SIG-M5 (cell line): ENCODE results near the gene CHN1.

Experiments used
- DNase-seq: peaks from one replicate; lab custom pipeline; 2025; lab: John Stamatoyannopoulos, UW

Gene CHN1

GRCh38 chr2:175010848-175011254 lies 5.7 kb upstream of the CHN1 start:
- DNase-seq, result no peak

GRCh38 chr2:175009917-175010621 lies 4.9 kb upstream of the CHN1 start:
- no peak for DNase-seq

GRCh38 chr2:175008801-175009495 lies 3.8 kb upstream of the CHN1 start:
- no peak for DNase-seq

GRCh38 chr2:175008009-175008408 lies 2.8 kb upstream of the CHN1 start:
- no peak for DNase-seq

GRCh38 chr2:175007510-175007909 lies 2.3 kb upstream of the CHN1 start:
- no peak for DNase-seq

- no peak for DNase-seq
These were observed 1.1 kb upstream of the CHN1 start for GRCh38 chr2:175006281-175006680.

GRCh38 chr2:175005733-175006264 lies 618 bp upstream of the CHN1 start:
- no peak for DNase-seq

GRCh38 chr2:175004730-175004979 lies 526 bp downstream of the CHN1 start:
- no peak for DNase-seq

GRCh38 chr2:175003875-175004729 lies 1.1 kb downstream of the CHN1 start:
- no peak for DNase-seq

GRCh38 chr2:175002547-175003274 lies 2.5 kb downstream of the CHN1 start:
- DNase-seq, result no peak

GRCh38 chr2:175001566-175001965 lies 3.6 kb downstream of the CHN1 start:
- DNase-seq, result no peak

GRCh38 chr2:174997110-174997509 lies 8.1 kb downstream of the CHN1 start:
- DNase-seq, result no peak

- DNase-seq, result no peak
These were observed 8.6 kb downstream of the CHN1 start for GRCh38 chr2:174996622-174997021.

GRCh38 chr2:174994381-174994780 lies 10.8 kb downstream of the CHN1 start:
- DNase-seq, result no peak

- DNase-seq, result no peak
These were observed 12.3 kb downstream of the CHN1 start for GRCh38 chr2:174992886-174993285.

GRCh38 chr2:174985614-174986013 lies 19.6 kb downstream of the CHN1 start:
- no peak for DNase-seq

- no peak for DNase-seq
These were observed 20.6 kb downstream of the CHN1 start for GRCh38 chr2:174984561-174984960.

GRCh38 chr2:174981331-174981730 lies 23.9 kb downstream of the CHN1 start:
- DNase-seq, result no peak

GRCh38 chr2:174979996-174980395 lies 25.2 kb downstream of the CHN1 start:
- DNase-seq, result no peak

- DNase-seq, result no peak
These were observed 27.8 kb downstream of the CHN1 start for GRCh38 chr2:174977364-174977763.

GRCh38 chr2:174974131-174974530 lies 31.1 kb downstream of the CHN1 start:
- no peak for DNase-seq

- no peak for DNase-seq
These were observed 32.3 kb downstream of the CHN1 start for GRCh38 chr2:174972924-174973323.
